Measurements from ENCODE around the gene ANTXR2.

- no peak for TF ChIP-seq POLR2A (IDR thresholded peaks at IDR 0.05; ENCODE audit: low read depth, low read length)
- no peak for TF ChIP-seq CTCF (IDR thresholded peaks at IDR 0.05; ENCODE audit: extremely low read depth in 1 of 2, insufficient read depth in 1 of 2, low read depth in 1 of 2, low read length in 2 of 2)
Measured at GRCh38 chr4:80074069-80074468, 1.0 kb upstream of the ANTXR2 start.

Data from endothelial cell of umbilical vein (primary cell).